GM21723 (cell line): Measurements from ENCODE around the gene NELFE.
"Not testable (repeated sequence)": the region's sequence is repeated elsewhere in the genome, so short reads cannot be mapped to it uniquely, and the experiment has no call there.

Experiments used
- ATAC-seq: cut with Tn5 transposase; IDR thresholded peaks from one replicate; pipeline ENCODE4 v1.9.1; 2021; ENCODE audit warnings: mild to moderate bottlenecking, moderate library complexity; ENCODE audit not compliant: unreplicated experiment

Gene NELFE

DNA sequence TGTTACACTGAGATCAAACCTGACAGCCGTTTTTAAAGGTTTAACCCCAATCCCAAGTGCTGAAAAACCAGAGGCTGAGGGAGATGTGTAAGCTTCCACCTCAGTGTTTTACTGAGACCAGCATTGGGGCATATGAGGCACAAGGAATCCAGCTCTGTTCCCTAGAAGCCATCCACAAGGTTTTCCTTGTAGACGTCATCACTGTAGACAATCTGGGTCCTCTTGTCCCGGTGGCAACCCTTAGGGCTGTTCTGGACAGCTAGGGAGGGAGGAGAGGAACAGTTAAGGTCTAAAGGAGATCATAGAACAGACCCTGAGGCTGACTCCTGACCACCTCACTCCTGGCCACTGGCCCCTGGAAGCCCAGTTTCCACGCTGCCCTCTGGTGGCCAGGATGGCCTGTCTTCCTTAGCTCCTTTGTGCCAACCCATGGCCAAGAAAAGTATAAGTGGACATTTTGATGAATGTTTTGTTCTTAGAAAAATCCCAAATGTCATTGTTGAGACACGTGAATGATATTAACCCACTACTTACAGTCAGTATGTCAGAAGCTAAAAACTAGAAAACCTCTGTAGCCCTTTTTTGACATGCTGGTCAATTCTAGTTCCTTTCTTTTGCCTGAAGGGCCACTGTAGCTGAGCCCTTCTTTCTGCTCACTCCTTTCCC, 6.5 kb downstream of the NELFE start:
- no peak for ATAC-seq

DNA sequence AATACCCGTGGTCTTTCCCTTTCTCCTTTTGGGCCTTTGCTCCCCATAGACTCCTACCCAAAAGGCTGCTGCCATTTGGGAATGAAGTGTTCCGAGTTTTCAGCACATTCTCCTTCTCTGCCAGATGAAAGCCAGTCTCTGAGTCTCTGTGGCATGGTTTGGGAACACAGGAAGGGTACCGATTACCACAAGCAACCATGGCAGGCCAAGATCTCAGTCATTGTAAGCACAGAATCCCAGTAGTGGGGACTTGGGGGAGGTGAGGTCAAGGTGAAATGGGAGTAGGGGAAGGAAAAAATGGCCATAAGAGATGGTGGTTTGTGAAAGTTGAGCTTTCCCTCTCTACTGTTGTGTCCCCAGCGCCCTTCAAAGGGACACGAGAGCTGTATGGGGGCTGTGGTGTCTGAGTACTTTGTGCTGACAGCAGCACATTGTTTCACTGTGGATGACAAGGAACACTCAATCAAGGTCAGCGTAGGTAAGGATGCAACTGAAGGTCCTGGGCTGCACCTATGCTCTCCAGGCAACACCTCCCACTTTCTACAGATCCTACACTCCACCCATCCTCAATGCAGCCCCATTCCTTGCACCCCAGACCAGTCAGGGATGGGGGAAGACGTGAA, 8.7 kb downstream of the NELFE start:
- ATAC-seq: no peak

DNA sequence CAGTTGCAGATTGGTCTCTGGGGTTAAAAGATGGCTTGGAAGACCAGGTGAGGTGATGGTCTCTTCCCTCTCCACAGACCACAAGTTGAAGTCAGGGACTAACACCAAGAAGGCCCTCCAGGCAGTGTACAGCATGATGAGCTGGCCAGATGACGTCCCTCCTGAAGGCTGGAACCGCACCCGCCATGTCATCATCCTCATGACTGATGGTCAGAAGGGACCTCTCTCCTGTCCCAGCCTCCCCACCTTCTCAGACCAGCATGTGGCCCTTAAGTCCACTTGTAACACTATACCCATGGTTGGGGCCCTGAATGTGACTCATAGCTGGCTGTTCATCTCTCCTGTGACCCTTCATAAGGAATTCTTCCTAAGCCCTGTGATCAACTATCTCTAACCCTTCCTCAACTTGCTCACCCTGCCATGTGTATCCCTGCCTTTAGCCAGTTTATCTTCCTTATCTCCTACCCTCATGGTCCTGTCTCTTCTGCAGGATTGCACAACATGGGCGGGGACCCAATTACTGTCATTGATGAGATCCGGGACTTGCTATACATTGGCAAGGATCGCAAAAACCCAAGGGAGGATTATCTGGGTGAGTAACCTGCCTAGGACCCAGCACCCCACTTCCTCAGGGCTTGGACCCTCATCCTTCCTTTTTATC, 9.9 kb downstream of the NELFE start:
- ATAC-seq: no peak

DNA sequence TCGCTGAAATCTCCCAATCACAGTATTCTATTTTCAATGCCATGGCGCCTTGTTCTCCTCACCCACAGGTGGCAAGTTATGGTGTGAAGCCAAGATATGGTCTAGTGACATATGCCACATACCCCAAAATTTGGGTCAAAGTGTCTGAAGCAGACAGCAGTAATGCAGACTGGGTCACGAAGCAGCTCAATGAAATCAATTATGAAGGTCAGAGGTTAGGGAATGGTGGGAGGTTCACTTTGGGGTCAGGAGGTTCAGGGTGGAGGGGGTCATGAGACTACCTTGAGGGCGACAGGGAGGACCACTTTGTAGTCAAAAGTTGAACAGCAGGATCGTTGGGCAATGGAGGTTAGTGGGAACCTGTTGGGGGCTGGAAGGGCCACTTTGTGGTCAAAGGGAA, 10.5 kb downstream of the NELFE start:
- no peak for ATAC-seq

DNA sequence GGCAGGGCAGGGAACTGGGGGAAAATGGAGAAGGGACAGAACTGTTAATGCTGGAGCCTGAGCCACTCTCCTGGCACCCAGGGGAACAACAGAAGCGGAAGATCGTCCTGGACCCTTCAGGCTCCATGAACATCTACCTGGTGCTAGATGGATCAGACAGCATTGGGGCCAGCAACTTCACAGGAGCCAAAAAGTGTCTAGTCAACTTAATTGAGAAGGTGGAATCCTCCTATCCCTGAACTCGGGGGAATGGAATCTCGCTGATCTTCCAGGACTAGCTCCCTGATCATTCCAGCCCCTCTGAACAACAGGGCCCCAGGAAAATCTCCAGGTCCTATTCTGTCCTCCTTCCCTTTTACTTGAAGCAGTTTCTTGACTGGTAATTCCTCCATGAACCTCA, 10.9 kb downstream of the NELFE start:
- no peak for ATAC-seq

DNA sequence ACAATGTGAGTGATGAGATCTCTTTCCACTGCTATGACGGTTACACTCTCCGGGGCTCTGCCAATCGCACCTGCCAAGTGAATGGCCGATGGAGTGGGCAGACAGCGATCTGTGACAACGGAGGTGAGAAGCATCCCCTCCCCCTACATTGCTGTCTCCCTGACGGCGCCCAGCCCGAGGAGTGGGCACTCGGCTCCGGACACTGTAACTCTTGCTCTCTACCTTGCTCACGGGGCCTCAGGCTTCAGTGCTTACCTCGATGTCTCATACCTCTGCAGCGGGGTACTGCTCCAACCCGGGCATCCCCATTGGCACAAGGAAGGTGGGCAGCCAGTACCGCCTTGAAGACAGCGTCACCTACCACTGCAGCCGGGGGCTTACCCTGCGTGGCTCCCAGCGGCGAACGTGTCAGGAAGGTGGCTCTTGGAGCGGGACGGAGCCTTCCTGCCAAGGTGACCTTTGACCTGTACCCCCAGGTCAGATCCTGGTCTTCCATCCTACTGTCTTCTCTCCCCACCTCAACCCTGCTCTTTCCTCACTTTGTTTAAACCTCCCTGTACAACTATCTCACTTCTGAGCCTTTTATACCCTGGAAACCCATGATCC, 11.6 kb downstream of the NELFE start:
- ATAC-seq: no peak

DNA sequence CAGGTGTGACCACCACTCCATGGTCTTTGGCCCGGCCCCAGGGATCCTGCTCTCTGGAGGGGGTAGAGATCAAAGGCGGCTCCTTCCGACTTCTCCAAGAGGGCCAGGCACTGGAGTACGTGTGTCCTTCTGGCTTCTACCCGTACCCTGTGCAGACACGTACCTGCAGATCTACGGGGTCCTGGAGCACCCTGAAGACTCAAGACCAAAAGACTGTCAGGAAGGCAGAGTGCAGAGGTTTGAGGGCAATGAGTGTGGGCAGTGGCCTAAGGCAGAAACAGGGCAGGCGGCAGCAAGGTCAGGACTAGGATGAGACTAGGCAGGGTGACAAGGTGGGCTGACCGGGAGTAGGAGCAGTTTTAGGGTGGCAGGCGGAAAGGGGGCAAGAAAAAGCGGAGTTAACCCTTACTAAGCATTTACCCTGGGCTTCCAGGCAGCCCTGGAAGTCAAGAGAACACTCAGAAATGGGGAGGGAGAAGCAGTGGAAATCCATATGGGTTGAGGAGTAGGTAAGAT, 12.3 kb downstream of the NELFE start:
- no peak for ATAC-seq

DNA sequence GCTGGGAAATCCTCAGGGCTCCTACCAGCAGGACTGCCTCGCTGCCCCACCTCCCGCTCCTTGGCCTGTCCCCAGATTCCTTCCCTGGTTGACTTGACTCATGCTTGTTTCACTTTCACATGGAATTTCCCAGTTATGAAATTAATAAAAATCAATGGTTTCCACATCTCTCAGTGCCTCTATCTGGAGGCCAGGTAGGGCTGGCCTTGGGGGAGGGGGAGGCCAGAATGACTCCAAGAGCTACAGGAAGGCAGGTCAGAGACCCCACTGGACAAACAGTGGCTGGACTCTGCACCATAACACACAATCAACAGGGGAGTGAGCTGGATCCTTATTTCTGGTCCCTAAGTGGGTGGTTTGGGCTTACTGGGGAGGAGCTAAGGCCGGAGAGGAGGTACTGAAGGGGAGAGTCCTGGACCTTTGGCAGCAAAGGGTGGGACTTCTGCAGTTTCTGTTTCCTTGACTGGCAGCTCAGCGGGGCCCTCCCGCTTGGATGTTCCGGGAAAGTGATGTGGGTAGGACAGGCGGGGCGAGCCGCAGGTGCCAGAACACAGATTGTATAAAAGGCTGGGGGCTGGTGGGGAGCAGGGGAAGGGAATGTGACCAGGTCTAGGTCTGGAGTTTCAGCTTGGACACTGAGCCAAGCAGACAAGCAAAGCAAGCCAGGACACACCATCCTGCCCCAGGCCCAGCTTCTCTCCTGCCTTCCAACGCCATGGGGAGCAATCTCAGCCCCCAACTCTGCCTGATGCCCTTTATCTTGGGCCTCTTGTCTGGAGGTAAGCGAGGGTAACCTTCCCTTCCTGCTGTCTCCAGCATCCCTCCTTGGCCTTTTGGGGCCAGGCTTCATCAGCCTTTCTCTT, 13.0 kb downstream of the NELFE start, which contains the start of gene CFB:
Gene CFB, plus strand, starts transcription at position 589 of the 863 bp plus-strand sequence. Its CDS starts 127 bp downstream, at position 716.
- ATAC-seq: no peak

DNA sequence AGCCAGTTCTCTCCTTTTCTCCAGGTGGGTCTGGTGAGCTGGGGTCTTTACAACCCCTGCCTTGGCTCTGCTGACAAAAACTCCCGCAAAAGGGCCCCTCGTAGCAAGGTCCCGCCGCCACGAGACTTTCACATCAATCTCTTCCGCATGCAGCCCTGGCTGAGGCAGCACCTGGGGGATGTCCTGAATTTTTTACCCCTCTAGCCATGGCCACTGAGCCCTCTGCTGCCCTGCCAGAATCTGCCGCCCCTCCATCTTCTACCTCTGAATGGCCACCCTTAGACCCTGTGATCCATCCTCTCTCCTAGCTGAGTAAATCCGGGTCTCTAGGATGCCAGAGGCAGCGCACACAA, 13.6 kb downstream of the NELFE start:
- ATAC-seq: no peak

DNA sequence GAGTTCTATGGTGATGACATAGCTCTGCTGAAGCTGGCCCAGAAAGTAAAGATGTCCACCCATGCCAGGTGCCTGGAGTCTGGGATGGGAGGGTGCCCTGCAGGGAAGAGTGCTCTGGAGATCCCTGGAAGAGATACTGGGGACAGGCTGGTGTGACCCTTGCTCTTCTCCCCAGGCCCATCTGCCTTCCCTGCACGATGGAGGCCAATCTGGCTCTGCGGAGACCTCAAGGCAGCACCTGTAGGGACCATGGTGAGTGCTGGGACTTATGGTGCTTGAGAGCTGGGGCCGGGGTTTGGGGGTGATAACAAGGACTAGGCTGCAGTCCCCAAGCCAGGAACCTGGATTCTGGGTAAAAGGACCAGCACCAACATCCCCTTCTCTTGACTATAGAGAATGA, 15.0 kb downstream of the NELFE start:
- ATAC-seq: no peak

DNA sequence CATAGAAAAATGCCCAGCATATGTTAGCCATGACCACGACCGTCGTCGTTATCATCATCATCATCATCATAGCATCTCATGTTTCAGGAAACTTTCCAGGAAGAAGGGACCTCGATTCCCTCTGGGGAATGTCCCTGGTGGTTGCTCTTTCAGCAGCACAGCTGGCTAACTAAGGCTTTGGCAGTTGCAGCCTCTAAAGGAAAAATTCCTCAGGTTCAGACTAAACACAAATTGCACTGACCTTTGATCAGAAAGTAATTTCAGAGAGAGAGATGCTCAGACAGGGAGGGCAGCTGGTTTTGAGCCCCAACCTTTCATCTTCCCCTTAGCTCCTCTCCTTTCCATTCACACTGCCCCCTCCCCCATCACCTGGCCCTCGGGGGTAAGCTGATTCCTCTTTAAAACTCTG, 18.5 kb downstream of the NELFE start:
- ATAC-seq: no peak

DNA sequence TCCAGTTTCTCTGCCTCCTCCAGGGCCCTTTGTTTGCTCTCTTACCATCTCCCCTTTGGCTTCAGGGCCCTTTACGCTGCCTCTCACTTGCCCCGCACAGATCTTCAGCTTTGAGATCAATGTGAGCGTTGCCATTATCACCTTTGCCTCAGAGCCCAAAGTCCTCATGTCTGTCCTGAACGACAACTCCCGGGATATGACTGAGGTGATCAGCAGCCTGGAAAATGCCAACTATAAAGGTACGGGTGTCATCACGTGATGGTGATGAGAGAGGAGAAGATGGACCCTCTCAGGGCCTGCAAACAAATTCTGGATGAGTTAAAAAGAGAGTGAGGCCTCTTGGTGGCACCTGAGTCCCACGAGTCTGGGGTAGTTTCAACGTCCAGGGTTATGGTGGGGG, 22.9 kb downstream of the NELFE start:
- no peak for ATAC-seq

DNA sequence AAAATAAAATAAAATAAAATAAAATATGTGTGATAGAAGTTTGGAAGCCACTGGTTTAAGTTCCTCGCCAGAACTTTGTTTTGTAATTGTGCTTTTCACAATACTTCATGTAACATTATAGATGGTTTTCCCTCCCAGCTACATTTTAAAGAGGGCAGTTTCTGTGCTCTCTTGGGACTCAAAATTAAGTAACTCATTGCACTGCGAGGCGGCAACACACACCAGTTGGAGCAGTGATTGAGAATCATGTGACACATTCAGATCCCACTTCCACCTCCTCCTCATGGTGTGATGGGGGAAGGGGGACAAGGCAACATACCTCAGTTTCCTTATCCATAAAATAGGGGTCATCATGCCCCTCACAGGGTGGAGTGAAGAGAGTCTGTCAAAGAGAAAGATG, 23.8 kb downstream of the NELFE start:
- no peak for ATAC-seq

DNA sequence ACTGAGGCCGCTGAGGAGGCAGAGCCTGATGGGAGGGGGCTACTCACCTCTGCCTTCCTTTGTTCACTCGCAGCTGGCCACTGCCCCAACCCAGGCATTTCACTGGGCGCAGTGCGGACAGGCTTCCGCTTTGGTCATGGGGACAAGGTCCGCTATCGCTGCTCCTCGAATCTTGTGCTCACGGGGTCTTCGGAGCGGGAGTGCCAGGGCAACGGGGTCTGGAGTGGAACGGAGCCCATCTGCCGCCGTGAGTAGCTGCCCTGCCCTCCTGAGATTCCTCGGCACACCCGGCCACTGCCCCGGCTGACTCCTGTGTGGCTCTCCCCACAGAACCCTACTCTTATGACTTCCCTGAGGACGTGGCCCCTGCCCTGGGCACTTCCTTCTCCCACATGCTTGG, 25.2 kb downstream of the NELFE start:
- ATAC-seq: no peak

DNA sequence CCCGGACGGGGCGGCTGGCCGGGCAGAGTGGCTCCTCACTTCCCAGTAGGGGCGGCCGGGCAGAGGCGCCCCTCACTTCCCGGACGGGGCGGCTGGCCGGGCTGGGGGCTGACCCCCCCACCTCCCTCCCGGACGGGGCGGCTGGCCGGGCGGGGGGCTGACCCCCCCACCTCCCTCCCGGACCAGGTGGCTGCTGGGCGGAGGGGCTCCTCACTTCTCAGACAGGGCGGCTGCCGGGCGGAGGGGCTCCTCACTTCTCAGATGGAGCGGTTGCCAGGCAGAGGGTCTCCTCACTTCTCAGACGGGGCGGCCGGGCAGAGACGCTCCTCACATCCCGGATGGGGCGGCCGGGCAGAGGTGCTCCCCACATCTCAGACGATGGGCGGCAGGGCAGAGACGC, 26.6 kb downstream of the NELFE start:
- not testable (repeated sequence) for ATAC-seq

DNA sequence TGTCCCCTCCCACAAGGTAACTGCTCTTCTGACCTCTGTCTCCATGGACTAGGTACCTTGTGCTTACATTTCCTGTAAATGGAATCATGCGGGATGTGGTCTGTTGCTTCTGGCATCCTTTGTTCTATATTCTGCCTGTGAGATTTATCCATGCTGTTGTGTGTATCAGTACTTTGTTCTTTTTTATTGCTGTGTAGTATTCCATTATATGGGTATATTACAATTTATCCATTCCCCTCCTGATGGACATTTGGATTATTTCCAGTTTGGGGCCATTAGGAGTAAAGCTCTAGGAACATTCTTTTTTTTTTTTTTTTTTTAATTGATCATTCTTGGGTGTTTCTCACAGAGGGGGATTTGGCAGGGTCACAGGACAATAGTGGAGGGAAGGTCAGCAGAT, 27.8 kb downstream of the NELFE start:
- ATAC-seq: no peak

DNA sequence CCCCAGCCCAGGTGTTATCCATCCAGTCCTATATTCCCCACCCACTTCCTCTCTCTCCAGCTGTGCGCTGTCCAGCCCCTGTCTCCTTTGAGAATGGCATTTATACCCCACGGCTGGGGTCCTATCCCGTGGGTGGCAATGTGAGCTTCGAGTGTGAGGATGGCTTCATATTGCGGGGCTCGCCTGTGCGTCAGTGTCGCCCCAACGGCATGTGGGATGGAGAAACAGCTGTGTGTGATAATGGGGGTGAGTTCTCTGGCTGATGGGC, 30.2 kb downstream of the NELFE start:
- no peak for ATAC-seq

DNA sequence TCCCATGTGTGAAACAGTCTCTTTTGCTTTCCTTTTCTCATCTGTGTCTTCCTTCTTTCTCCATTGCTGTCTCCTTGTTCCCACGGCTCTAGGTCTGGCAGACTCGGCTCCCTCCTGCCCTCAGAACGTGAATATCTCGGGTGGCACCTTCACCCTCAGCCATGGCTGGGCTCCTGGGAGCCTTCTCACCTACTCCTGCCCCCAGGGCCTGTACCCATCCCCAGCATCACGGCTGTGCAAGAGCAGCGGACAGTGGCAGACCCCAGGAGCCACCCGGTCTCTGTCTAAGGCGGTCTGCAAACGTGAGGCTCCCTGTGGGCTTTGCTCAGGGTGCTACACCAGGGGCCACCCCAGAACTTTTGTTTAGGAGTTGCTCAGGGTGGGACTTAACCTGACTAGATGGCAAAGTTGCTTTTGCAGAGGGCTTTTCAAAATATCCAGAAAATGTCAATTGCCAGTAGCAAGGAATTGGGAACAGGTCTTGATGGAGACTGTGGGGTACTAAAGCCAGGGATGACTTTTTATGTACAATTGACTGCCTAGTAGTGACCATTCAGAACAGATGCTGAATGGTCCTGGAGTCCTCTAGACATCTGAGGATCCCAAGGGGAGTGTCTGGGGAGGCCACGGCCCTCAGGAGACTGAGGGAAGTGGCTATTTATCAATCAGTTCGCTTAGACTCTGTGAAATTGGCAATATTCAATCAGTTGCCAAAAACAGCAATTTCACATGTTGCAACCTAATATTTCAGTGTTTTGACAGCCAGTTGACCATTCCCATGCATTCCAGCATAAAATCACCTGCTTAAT, 30.7 kb downstream of the NELFE start:
- ATAC-seq: no peak

DNA sequence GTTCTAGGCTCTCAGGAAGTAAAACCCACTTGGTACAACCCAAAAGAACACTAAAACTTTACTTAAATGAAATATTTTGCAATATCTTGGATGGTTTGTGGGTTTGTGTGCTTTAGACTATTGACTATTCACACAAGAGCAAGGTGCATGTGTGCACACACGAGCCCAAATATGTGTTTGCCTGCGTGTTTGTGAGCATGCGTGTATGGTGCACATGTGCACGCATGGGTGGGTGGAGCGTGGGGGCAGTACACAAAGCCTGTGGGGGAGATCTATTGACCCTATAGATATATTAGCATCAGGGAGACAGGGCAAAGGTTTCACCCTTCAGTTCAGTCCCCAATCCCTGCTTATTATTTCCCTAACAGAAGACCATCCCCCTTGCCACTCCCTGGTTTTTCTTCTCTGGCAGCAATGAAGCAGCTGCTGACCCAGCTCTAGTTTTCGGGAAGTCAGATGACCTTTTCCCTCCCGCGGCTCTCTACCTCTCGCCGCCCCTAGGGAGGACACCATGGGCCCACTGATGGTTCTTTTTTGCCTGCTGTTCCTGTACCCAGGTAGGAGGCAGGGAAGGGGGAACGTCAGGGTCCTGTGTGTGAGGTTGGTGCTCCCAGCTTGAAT, 31.4 kb downstream of the NELFE start, which contains the start of gene C2:
Gene C2, plus strand, starts transcription at position 476 of the 621 bp plus-strand sequence. Its CDS starts 36 bp downstream, at position 512.
- ATAC-seq: no peak

DNA sequence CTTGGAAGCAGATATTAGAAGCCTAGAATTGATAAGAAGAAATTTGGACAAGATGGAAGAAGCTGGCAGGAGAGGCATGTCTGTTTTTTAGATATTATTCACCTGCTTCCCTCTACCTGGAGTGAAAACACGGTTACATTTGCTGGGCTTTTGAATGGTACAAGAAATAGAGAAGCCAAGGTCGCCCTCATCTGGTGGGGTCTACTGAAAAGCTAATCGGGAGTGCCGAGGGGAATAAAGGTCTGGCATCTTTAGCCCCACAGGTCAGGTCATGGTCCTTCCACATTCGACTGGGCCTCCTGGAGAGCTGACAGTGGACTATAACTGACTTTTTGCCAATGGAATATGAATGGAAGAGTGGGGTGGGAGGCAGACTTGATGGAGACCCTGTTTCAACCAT, 35.8 kb downstream of the NELFE start:
- ATAC-seq: no peak
